Left ventricle myocardium superior (tissue), 1 donor: ENCODE results near the gene WDR70. TPM values are rescaled to one million over a fixed set of nuclear protein-coding genes. Genes with fewer than 3 reads are reported as not detected.
"Not testable (repeated sequence)": the region's sequence is repeated elsewhere in the genome, so short reads cannot be mapped to it uniquely, and the experiment has no call there.

Experiments
- ATAC-seq: fragments of 200-7000 bp; cut with Tn5 transposase; one replicate; pipeline ENCODE4 v1.9.1; 2020; ENCODE audit warnings: mild to moderate bottlenecking, moderate library complexity
- DNase-seq: peaks from one replicate; pipeline ENCODE4 v3.0.0-alpha.2; 2020
- intact Hi-C: fragments of 100-400 bp; cut with micrococcal nuclease; formaldehyde crosslinking; loops from one replicate; pipeline ENCODE4 v1.11.0; 2022
- total RNA-seq: library from RNA; stranded (reverse); fragmentation: NEBNext Ultra II Directional; extraction: Animal tissue kit (Norgen Biotek cat#: 25700); gene quantifications from one replicate; pipeline ENCODE4 v1.2.1, GENCODE V29; 2021
- donor health status: DM: no; HTN: yes; CAD: no; lungs with severe emphysema.

Gene WDR70
- total RNA-seq, 1 donor from 2014 or later = 21.5 TPM

DNA sequence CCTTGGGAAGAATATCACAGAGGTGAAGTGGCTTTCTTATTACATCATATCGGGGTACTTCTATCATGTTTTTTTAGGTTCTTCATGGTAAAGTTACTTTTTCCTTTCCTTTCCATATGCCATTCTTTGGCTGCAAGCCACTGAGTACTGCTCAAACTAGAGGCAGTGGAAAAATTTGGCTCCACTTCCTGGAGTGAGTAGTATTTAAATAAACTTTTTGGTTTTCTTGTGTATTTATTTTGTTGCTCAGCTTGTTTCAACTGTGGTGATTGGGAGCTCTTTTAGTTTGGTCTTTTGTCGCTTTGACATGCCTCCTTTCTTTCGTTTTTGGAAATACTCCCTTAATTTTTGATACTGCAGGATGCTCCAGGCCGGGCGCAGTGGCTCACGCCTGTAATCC lies 69.8 kb downstream of the WDR70 start:
- ATAC-seq (no peak), DNase-seq (no peak)
- intact Hi-C loops = no loop called here

DNA sequence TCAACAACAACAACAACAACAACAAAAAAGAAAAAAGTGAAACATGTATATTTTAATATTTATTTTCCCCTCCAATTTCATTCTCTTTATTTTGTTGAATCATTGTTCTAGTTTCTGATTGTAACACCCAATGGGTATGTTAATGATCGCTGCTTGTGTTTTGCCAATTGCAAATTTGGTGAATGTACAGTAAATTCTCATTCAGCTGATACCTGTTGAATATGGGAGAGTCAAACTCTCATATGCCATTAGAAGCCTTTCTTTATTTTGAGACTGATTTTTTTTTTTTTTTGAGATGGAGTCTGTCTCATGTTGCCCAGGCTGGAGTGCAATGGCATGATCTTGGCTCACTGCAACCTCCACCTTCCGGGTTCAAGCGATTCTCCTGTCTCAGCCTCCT lies 72.9 kb downstream of the WDR70 start:
- ATAC-seq, intact Hi-C loops, DNase-seq: not testable (repeated sequence)

DNA sequence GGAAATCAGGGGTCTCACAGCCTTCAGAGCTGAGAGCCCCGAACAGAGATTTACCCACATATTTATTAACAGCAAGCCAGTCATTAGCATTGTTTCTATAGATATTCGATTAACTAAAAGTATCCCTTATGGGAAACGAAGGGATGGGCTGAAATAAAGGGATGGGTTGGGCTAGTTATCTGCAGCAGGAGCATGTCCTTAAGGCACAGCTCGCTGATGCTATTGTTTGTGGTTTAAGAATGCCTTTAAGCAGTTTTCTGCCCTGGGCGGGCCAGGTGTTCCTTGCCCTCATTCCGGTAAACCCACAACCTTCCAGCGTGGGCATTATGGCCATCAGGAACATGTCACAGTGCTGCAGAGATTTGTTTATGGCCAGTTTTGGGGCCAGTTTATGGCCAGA lies 74.1 kb downstream of the WDR70 start:
- intact Hi-C loops, DNase-seq, ATAC-seq: not testable (repeated sequence)

DNA sequence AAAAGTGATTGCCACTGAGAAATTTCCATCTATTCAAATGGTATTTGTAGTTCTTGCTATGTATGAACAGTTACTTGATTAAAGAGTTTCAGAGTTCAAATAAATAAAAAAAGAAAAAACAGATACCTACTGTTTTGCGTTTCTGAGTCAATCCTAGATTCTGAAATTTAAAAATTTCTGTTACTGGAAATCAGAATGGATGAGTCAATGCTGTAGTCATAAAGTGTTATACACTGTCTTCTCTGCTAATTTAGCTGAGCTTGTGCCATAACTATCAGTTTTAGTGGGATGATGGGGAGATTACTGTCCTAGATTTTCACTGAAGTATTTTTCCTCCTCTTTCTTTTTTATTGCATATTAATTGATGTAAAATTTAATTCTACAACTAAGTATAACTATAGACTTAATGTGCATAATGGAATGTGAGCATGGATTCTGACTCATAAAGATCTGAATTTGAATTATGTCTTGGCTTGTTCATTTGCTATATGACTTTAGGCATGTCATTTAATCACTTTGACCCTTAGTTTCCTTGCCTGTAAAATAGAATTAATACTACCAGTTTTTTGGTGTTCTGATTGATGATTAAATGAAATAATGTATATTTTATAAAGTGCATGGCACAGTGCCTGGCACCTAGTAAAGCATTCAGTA lies 75.4 kb downstream of the WDR70 start:
- ATAC-seq, intact Hi-C loops, DNase-seq: not testable (repeated sequence)

DNA sequence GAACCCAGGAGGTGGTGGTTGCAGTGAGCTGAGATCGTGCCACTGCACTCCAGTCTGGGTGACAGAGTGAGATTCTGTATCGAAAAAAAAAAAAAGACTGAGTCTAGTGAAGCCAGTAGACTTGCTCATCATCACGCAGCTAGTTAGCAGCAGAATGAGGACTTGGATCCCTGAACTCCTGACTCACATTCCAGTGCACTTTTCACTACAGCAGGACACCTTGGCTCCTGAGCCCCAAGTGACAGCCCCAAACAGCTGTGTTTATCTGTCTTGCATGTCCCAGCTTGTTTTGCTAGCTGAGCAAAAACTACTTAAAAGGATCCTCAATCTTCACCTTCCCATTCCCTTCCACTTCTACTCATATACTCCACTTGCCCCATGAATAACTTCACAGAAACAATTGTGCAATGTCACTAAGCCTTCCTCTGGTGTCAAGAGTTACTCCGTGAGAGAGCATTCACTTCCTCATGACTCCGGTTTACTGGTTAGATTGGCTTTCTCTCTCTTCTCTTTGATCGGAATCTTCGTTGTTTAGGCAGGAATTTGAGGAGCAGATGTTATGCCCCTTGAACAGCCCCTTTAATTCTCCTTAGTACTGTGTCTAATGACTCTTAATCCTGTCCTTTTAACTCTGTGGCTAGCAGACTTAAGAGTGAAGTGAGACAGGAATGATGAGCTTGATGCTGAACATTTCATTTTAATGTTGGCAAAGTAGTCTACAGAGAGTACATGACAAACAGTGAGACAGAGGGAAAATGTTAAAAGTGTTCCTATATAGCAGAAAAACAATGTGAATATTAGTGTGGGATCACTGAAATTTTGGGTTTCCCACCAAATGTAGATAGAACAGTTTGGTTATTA lies 84.3 kb downstream of the WDR70 start:
- ATAC-seq, intact Hi-C loops, DNase-seq: not testable (repeated sequence)

DNA sequence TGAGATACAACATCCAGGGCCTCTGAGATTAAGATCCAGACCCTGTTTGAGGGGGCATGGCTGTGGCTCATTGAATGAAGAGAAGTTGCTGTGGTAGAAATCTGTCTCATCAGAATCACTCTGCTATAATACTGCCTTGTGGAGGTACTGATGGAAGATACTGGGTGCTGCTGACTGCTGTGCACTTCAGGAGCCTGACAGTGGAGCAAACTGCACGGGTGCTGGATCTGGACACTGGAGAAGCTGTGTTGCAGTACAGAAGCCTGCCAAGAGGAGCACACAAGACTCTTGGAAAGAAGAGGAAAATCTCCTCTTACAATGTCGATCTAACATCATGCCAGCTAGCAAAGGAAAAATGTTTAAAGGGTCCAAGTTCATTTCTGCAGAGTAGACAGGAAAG lies 85.5 kb downstream of the WDR70 start:
- ATAC-seq, DNase-seq, intact Hi-C loops: not testable (repeated sequence)

DNA sequence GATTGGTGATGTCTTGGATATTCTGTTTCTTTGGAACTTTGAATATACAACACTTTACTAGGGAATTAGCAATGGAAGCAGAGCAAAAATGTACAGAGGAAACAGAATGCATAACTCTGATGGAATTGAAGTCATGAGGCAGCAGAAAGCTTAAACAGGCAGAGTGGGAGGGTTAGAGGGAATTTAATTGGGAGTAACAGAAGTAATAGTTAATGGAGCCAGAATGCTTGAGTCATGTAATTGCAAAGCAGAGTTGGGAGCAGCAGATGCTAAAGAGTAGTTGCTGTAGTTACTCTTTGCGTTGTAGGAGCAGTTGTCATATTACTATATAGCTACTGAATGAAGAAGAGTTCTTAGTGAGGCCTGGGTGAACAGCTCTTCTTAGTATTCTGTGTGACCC lies 90.3 kb downstream of the WDR70 start:
- ATAC-seq, intact Hi-C loops, DNase-seq: not testable (repeated sequence)

DNA sequence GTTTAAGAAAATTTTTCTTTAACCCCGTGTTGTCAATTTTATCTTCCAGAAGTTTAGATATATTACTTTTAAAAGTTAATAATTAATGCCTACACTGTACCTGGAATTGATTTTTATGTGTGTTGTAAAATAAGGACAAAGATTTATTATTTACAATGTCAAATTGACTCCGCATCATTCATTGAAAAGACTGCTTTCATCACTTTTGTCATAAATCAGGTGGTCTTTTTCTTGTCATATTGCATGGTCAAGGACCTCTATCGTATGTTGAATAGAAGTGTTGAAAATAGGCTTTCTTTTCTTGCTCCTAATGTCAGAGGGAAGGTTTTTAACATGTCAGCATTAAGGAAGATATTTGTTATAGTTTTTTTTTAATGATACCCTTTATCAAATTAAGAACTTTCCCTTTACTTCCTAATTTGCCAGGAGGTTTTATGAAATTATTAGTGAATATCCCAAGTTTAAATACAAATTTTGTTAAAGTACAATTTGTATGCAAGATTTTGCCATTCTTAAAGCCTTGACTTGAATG lies 92.6 kb downstream of the WDR70 start:
- ATAC-seq = no peak
- no peak for DNase-seq
- intact Hi-C loops = no loop called here

DNA sequence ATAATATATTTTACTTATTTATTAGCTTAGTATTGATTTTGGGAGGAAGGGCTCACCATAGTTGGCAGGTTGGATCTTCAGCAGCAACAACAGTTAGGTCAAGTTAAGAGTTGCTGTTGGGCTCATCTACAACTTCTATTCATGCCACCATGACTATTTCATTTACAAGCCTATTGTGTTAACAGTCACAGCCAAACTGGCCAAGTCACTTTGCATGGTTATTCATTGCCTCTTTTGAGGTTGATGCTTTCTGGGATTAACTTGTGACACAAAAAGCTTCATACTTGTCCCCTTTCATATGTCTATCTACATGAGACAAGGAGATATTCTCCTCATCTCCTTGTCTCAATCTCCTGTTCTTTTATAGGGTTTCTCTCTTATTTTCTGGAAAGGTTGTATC lies 98.3 kb downstream of the WDR70 start:
- ATAC-seq = no peak
- intact Hi-C loops = no loop called here
- no peak for DNase-seq

DNA sequence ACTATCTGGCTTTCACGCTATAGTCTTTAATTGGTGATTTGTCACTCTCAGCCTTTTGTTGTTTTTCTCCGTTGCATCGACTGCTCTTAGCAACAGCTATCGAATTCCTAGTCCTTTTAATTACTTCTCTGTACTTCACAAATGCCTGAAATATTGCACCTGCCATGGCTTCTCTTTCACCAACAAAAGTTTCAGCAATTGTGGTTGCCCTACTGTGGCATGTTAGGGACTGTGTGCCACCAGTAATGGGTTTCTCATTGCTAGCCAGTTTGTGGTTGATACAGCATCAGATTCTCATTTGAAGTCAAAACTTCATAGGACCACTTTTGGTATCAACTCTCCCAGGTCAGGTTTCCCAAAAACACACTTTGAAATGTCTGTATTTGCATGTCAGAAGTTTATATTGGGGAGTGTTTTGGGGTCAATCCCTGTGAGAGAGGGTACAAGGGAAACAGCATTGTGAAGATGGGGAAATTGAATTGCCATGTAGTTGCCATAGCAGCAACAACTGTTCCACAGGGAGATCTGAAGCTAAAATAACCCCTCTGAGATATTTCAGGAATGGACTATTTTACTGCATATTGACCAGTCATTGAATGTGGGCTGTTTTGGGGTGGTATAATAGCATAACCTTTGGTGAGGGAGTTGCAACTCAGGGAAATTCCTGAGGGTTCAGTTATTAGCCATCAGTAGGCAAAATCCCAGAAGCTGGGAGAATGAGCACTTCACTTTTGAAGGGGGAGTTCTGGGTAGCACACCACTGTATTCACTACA lies 99.2 kb downstream of the WDR70 start:
- intact Hi-C loops = no loop called here
- ATAC-seq (no peak), DNase-seq (no peak)

DNA sequence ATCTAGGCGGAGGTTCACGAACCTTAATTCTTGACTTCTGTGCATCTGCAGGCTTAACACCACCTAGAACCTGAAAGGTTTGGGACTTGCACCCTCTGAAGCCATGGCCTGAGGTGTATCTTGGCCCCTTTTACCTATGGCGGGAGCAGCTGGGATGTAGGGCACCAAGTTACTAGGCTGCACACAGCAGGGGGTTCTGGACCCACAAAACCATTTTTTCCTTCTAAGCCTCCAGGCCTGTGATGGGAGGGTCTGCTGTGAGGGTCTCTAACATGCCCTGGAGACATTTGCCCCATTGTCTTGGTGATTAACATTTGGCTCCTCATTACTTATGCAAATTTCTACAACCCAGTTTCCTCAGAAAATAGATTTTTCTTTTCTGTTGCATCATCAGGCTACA lies 102.3 kb downstream of the WDR70 start:
- DNase-seq, ATAC-seq, intact Hi-C loops: not testable (repeated sequence)

DNA sequence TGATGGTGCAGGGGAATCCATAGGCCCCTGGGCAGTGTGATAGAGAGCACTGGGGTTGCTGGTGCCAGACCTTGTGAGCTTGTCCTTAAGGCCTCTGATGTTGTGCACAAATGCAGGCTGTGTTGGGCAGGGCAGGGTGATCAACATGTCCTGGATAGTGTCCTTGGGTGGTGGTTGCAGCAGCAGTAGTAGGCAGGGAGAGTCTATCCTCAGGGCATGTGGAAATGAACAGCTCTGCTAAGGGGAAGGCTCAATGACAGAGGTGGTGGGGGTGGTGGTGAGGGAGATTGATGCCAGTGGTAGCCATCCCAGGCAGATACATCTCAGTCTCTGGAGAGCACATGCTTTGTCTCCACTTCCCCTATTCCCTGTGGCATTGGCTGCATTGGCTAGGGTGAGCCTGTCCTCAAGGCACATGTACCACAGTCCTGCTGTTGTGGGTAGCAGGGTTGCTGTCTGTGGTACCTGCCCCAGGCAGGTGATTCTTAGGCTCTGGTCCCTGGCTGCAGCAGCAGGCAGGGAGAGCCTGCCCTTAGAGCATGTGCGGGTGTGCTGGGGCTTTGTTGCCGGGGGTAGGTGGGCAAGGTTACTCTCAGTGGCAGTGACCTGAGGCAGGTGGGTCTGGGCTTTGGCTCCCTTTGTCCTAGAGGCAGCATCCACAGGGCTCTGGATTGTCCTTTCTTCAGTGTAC lies 111.1 kb downstream of the WDR70 start:
- intact Hi-C loops = no loop called here
- DNase-seq (no peak), ATAC-seq (no peak)

DNA sequence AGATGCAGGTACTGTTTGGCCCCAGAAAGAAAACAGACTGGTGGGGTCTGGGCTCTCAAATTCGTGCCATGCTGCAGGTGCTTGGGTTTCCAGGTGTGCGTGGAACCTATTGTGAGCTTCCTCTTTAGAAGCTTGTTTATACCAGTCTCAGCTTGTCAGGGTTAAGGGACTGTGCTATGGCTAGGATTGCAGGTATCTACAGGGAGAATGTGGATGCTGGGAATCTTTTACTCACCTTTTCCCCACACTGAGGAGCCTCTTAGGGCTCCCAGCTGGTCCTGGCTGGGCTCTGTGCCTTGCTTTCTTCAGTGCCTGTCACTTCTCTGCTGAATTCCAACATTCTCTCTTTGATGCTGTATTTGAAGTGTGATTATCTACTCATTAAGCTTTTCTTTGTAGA lies 111.8 kb downstream of the WDR70 start:
- intact Hi-C loops = no loop called here
- ATAC-seq (no peak), DNase-seq (no peak)

DNA sequence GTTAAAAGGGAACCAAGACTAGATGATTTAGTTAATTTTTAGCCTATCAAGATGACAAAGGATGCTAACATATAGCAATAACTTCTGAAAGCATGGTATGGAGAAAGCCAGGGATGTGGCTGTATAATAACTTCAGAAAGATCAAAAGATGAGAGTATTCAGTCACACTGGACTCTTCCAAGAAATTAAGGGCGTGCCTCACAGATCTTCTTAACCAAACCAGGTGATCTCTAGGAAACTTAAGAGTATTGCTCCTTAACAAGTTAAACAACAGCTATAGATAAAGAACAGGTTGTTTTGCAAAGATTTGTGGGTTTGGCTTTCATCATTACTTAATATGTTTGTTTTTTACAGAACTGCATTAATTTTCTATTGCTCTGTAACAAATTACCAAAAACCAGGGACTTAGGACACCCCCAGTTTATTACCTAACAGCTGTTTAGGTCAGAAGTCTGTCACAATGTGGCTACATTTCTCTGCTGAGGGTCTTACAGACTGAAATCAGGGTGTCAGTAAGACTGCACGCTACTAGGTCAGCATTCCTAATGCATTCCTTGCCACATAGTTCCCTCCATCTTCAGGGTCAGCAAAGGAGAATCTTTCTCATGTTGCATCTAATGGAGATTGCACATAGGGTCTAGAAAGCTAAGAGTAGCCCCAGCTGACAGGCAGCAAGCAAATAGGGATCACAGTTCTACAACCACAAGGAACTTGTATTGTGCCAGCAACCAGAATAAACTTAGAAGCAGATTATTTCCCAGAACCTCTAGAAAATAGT lies 113.8 kb downstream of the WDR70 start:
- DNase-seq (no peak), ATAC-seq (no peak)
- intact Hi-C loops = no loop called here

DNA sequence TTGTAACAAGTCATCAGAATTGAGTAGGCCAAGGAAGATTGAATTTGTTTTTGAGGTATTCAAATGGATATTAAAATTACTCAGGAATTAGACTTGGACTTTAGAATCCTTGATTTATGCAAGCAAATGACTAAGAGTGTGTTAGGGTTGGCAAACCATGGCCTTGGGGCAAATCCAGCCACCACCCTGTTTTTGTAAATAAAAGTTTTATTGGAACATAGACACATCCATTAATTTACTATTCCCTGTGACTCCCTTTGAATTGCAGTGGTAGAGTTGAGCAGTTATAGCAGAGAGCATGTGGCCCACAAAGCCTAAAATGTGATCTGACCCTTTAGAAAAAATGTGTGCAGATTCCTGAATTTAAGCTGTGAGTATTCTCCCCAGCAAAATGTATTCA lies 115.6 kb downstream of the WDR70 start:
- DNase-seq = no peak
- intact Hi-C loops = no loop called here
- ATAC-seq = no peak

DNA sequence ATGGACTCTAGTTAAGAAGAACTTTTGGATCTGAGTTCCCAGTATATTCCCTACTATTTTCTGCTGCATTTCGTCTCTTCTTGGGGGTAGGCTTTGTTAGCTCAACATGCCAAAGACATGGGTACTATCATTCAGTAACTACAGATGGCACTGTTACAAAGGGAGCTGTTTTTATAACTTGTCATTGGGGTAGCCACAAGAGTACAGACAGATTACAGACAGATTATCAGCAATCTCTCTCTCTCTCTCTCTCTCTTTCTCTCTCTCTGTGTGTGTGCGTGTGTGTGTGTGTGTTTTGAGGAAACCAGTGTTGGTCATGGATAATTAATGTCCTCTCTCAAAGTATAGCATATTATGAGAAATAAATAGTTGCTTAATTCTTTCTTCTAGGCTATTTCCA lies 116.1 kb downstream of the WDR70 start:
- DNase-seq = no peak
- intact Hi-C loops = no loop called here
- ATAC-seq = peak; percentile 24

DNA sequence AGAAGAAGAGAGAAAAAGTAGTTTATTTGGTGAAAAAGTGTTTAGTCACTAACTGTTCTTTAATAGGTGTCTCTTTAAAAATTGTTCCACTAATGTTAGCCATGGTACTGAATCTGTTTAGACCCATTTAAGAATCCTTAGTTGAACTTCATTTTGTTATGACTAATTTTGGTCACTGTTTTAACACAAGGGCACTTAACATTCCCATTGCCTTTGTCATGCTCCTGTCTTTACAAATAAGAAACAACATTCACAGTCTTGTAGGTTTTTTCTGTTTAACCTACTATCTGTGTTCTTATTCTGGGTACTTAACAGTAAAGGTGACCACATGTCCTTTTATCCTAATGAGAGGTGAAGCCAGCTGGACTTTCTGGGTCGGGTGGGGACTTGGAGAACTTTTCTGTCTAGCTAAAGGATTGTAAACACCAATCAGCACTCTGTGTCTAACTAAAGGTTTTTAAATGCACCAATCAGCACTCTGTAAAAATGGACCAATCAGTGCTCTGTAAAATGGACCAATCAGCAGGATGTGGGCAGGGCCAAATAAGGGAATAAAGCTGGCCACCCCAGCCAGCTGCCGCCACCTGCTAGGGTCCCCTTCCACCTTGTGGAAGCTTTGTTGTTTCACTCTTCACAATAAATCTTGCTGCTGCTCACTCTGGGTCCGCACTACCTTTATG lies 116.7 kb downstream of the WDR70 start:
- ATAC-seq (no peak), DNase-seq (no peak)
- intact Hi-C loops = no loop called here
